Prostate gland (tissue), 2 donors: ENCODE data around the gene CHRND.

ENCODE experiments used
- POLR2A ChIP-seq: fragments of 450-650 bp; IDR thresholded peaks from one replicate; pipeline ENCODE4 v1.6.1; 2016; ENCODE audit warnings: antibody characterized with exemption, mild to moderate bottlenecking
- TF ChIP-seq, protein P1 (sequence below), 4 experiments: fragments of 200-600 bp in 2 of 4; fragments of 450-650 bp in 2 of 4; sonication (generic) in 2 of 4; IDR thresholded peaks; 1 replicate in 3 of 4; 2 replicates in 1 of 4; pipeline ENCODE4 v1.5.1; 2016 to 2019; ENCODE audit warnings: antibody characterized with exemption in 4 of 4, mild to moderate bottlenecking in 2 of 4, moderate library complexity in 2 of 4

DNA sequence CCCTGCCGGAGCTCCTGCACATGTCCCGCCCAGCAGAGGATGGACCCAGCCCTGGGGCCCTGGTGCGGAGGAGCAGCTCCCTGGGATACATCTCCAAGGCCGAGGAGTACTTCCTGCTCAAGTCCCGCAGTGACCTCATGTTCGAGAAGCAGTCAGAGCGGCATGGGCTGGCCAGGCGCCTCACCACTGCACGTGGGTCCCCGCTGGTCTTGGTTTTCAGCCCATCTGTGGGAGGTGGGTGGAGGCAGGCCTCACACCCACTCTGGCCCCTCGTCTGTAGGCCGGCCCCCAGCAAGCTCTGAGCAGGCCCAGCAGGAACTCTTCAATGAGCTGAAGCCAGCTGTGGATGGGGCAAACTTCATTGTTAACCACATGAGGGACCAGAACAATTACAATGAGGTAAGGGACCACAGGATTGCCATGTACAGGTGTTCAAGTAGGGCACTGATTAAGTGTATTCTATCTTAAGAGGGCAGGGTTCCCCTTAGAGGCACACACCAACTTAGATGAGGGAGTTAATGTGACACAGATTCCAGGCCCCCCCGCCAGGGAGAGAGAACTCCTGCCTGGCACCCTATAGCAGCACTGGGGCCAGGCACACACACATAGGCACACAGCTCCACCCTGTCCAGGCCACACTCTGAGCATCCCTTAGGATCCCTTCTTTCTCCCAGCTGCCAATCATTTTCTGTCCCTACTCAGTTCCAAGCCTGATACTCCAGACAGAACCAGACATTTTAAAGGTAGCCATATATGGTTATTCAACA lies 8.2 kb downstream of the CHRND start:
- no peak for TF ChIP-seq POLR2A
- TF ChIP-seq, protein P1, sequence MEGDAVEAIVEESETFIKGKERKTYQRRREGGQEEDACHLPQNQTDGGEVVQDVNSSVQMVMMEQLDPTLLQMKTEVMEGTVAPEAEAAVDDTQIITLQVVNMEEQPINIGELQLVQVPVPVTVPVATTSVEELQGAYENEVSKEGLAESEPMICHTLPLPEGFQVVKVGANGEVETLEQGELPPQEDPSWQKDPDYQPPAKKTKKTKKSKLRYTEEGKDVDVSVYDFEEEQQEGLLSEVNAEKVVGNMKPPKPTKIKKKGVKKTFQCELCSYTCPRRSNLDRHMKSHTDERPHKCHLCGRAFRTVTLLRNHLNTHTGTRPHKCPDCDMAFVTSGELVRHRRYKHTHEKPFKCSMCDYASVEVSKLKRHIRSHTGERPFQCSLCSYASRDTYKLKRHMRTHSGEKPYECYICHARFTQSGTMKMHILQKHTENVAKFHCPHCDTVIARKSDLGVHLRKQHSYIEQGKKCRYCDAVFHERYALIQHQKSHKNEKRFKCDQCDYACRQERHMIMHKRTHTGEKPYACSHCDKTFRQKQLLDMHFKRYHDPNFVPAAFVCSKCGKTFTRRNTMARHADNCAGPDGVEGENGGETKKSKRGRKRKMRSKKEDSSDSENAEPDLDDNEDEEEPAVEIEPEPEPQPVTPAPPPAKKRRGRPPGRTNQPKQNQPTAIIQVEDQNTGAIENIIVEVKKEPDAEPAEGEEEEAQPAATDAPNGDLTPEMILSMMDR (IDR thresholded peaks at IDR 0.05): no peak
